ENCODE data around the gene MAVS. TPM values are rescaled to one million over a fixed set of nuclear protein-coding genes. Genes with fewer than 3 reads are reported as not detected.

Gene MAVS
- total RNA-seq, 2 experiments from 2014 or later = 13.6 to 14.7 TPM

DNA sequence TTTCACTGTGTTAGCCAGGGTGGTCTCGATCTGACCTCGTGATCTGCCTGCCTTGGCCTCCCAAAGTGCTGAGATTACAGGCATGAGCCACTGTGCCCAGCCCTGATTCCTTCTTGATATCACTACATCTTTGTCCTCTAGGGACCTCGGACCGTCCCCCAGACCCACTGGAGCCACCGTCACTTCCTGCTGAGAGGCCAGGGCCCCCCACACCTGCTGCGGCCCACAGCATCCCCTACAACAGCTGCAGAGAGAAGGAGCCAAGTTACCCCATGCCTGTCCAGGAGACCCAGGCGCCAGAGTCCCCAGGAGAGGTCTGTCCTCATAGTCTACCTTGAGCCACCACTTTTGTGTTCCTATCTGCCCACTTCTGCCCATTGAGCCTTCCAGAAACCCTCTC, 14.6 kb downstream of the MAVS start:
- H3K27ac ChIP-seq (ENCODE audit: low read depth in 1 of 2, low read length in 2 of 2) = no peak overlapping the region
- H3K27me3 ChIP-seq (ENCODE audit: control insufficient read depth in 1 of 2, insufficient read depth in 2 of 2, low read length in 2 of 2) = no peaks in the 10 kb centered on the region
- no peak overlapping the region for H3K4me3 Mint-ChIP-seq
- peaks cover 8% of the 10 kb centered on the region for H3K4me1 Mint-ChIP-seq (ENCODE audit: low read depth)
- DNase-seq = no peak
- POLR2A ChIA-PET = no interaction called here
- no peaks in the 10 kb centered on the region for H3K27me3 Mint-ChIP-seq
- H3K36me3 ChIP-seq (ENCODE audit: insufficient read depth, low read length) = peaks cover 80% of the 10 kb centered on the region
- intact Hi-C loops (cut with DNase I, micrococcal nuclease) = no loop called here
- H3K27ac Mint-ChIP-seq = no peak overlapping the region
- H3K4me3 ChIP-seq (ENCODE audit: low read length) = no peak overlapping the region
- H3K9me3 ChIP-seq (ENCODE audit: control insufficient read depth in 1 of 2, insufficient read depth in 1 of 2, low read length in 2 of 2) = peaks cover 0 to 5% of the 10 kb centered on the region in 2 experiments
- CTCF ChIA-PET = no interaction called here
- H3K36me3 Mint-ChIP-seq (ENCODE audit: low read depth) = peaks cover 73% of the 10 kb centered on the region
- TF ChIP-seq, protein P1, sequence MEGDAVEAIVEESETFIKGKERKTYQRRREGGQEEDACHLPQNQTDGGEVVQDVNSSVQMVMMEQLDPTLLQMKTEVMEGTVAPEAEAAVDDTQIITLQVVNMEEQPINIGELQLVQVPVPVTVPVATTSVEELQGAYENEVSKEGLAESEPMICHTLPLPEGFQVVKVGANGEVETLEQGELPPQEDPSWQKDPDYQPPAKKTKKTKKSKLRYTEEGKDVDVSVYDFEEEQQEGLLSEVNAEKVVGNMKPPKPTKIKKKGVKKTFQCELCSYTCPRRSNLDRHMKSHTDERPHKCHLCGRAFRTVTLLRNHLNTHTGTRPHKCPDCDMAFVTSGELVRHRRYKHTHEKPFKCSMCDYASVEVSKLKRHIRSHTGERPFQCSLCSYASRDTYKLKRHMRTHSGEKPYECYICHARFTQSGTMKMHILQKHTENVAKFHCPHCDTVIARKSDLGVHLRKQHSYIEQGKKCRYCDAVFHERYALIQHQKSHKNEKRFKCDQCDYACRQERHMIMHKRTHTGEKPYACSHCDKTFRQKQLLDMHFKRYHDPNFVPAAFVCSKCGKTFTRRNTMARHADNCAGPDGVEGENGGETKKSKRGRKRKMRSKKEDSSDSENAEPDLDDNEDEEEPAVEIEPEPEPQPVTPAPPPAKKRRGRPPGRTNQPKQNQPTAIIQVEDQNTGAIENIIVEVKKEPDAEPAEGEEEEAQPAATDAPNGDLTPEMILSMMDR (IDR thresholded peaks at IDR 0.05) = no peak
- H3K9me3 Mint-ChIP-seq = no peaks in the 10 kb centered on the region
- ATAC-seq (ENCODE audit: poor library complexity) = no peak
- H3K4me1 ChIP-seq (ENCODE audit: insufficient read depth, low read length) = no peaks in the 10 kb centered on the region

- TF ChIP-seq, protein P1 (IDR thresholded peaks at IDR 0.05) = no peak
- Histone ChIP-seq H3K27ac (ENCODE audit: low read depth in 1 of 2, low read length in 2 of 2) (no peak overlapping the region), H3K4me1 (ENCODE audit: insufficient read depth, low read length) (no peaks in the 10 kb centered on the region), H3K36me3 (ENCODE audit: insufficient read depth, low read length) (peaks cover 77% of the 10 kb centered on the region), H3K9me3 (ENCODE audit: control insufficient read depth in 1 of 2, insufficient read depth in 1 of 2, low read length in 2 of 2) (peaks cover 0 to 5% of the 10 kb centered on the region in 2 experiments), H3K27me3 (ENCODE audit: control insufficient read depth in 1 of 2, insufficient read depth in 2 of 2, low read length in 2 of 2) (no peaks in the 10 kb centered on the region), H3K4me3 (ENCODE audit: low read length) (no peak overlapping the region)
- Mint-ChIP-seq H3K27me3 (no peaks in the 10 kb centered on the region), H3K9me3 (no peaks in the 10 kb centered on the region), H3K36me3 (ENCODE audit: low read depth) (peaks cover 74% of the 10 kb centered on the region), H3K4me3 (no peak overlapping the region), H3K4me1 (ENCODE audit: low read depth) (peaks cover 4% of the 10 kb centered on the region), H3K27ac (peak overlapping the region; percentile 33)
- DNase-seq (no peak), ATAC-seq (ENCODE audit: poor library complexity) (no peak)
- ChIA-PET POLR2A (no interaction called here), CTCF (no interaction called here)
- intact Hi-C loops (cut with DNase I, micrococcal nuclease) = no loop called here
These were observed 15.7 kb downstream of the MAVS start for GRCh38 chr20:3862333-3862732.

- no peak for DNase-seq
- peaks cover 67% of the 10 kb centered on the region for H3K36me3 ChIP-seq (ENCODE audit: insufficient read depth, low read length)
These were observed 16.7 kb downstream of the MAVS start for GRCh38 chr20:3863317-3863716.

More at GRCh38 chr20:3863317-3863716, 16.7 kb downstream of the MAVS start:
- ChIA-PET CTCF (no interaction called here), POLR2A (no interaction called here)
- no peak for ATAC-seq (ENCODE audit: poor library complexity)
- Mint-ChIP-seq H3K4me3 (no peak overlapping the region), H3K36me3 (ENCODE audit: low read depth) (peaks cover 74% of the 10 kb centered on the region), H3K27ac (no peak overlapping the region), H3K9me3 (no peaks in the 10 kb centered on the region), H3K4me1 (ENCODE audit: low read depth) (peaks cover 4% of the 10 kb centered on the region), H3K27me3 (no peaks in the 10 kb centered on the region)
- intact Hi-C loops (cut with DNase I, micrococcal nuclease) = no loop called here
- Histone ChIP-seq H3K4me3 (ENCODE audit: low read length) (no peak overlapping the region), H3K9me3 (ENCODE audit: control insufficient read depth in 1 of 2, insufficient read depth in 1 of 2, low read length in 2 of 2) (peaks cover 0 to 5% of the 10 kb centered on the region in 2 experiments), H3K27ac (ENCODE audit: low read depth in 1 of 2, low read length in 2 of 2) (no peak overlapping the region), H3K4me1 (ENCODE audit: insufficient read depth, low read length) (no peaks in the 10 kb centered on the region), H3K27me3 (ENCODE audit: control insufficient read depth in 1 of 2, insufficient read depth in 2 of 2, low read length in 2 of 2) (no peaks in the 10 kb centered on the region)
- TF ChIP-seq, protein P1 (IDR thresholded peaks at IDR 0.05) = no peak

All from CD4-positive, alpha-beta T cell (primary cell).